Measurements from ENCODE around the gene HOXD10. TPM values are rescaled to one million over a fixed set of nuclear protein-coding genes. Genes with fewer than 3 reads are reported as not detected.

Gene HOXD10
- total and polyA plus RNA-seq, 4 donors = not detected

- Histone ChIP-seq H3K9ac (ENCODE audit: low read depth in 1 of 2, low read length in 2 of 2) (no peak overlapping the region), H3K4me1 (ENCODE audit: control insufficient read depth in 4 of 4, insufficient read depth in 4 of 4, low read length in 3 of 4) (peaks cover 0 to 14% (median 4%) of the 10 kb centered on the region in 4 donors), H3K36me3 (ENCODE audit: control insufficient read depth in 4 of 4, insufficient read depth in 3 of 4, low read depth in 1 of 4, low read length in 3 of 4) (no peaks in the 10 kb centered on the region), H3K27ac (ENCODE audit: low read depth in 1 of 2, low read length in 2 of 2) (no peak overlapping the region), H3K27me3 (ENCODE audit: control insufficient read depth in 4 of 4, insufficient read depth in 4 of 4, low read length in 3 of 4) (peaks cover 19 to 45% (median 36%) of the 10 kb centered on the region in 4 donors), H3K4me3 (ENCODE audit: low read depth in 1 of 3, low read length in 3 of 3) (no peak overlapping the region), H3K9me3 (ENCODE audit: control insufficient read depth in 4 of 4, low read length in 3 of 4) (no peaks in the 10 kb centered on the region)
- WGBS = 13% methylated on average over 4 of the region's 4 CpGs
- no peak for DNase-seq (ENCODE audit: low spot score)
- TF ChIP-seq SP1 (IDR thresholded peaks at IDR 0.05) (no peak), GABPA (IDR thresholded peaks at IDR 0.05 in 1 of 2, conservative IDR thresholded peaks at IDR 0.05 in 1 of 2) (no peak), NR2F2 (IDR thresholded peaks at IDR 0.05) (no peak), RAD21 (IDR thresholded peaks at IDR 0.05) (no peak), HNF4G (IDR thresholded peaks at IDR 0.05) (no peak), ATF3 (IDR thresholded peaks at IDR 0.05) (no peak), ZBTB33 (IDR thresholded peaks at IDR 0.05) (no peak), TAF1 (conservative IDR thresholded peaks at IDR 0.05) (no peak), HNF4A (conservative IDR thresholded peaks at IDR 0.05) (no peak), EGR1 (IDR thresholded peaks at IDR 0.05; ENCODE audit: low read depth in 2 of 2) (no peak), FOXA2 (IDR thresholded peaks at IDR 0.05) (no peak), MAX (IDR thresholded peaks at IDR 0.05) (no peak), REST (IDR thresholded peaks at IDR 0.05) (no peak)
Measured at GRCh38 chr2:176109946-176110345, 6.6 kb upstream of the HOXD10 start.

GRCh38 chr2:176110415-176111308 lies 5.9 kb upstream of the HOXD10 start:
- H3K27me3 ChIP-seq (ENCODE audit: control insufficient read depth in 4 of 4, insufficient read depth in 4 of 4, low read length in 3 of 4) = peaks cover 14 to 38% (median 34%) of the 10 kb centered on the region in 4 donors
- H3K4me3 ChIP-seq (ENCODE audit: low read depth in 1 of 3, low read length in 3 of 3) = no peak overlapping the region
- no peak overlapping the region for H3K27ac ChIP-seq (ENCODE audit: low read depth in 1 of 2, low read length in 2 of 2)
- no peaks in the 10 kb centered on the region for H3K36me3 ChIP-seq (ENCODE audit: control insufficient read depth in 4 of 4, insufficient read depth in 3 of 4, low read depth in 1 of 4, low read length in 3 of 4)
- TF ChIP-seq FOXA1 (IDR thresholded peaks at IDR 0.05) (no peak), NR2F2 (IDR thresholded peaks at IDR 0.05) (peak; percentile 11)
- H3K9me3 ChIP-seq (ENCODE audit: control insufficient read depth in 4 of 4, low read length in 3 of 4) = no peaks in the 10 kb centered on the region
- WGBS = 17% methylated on average over 7 of the region's 7 CpGs
- DNase-seq (ENCODE audit: low spot score) = no peak
- H3K4me1 ChIP-seq (ENCODE audit: control insufficient read depth in 4 of 4, insufficient read depth in 4 of 4, low read length in 3 of 4) = peaks cover 0 to 14% (median 4%) of the 10 kb centered on the region in 4 donors
- H3K9ac ChIP-seq (ENCODE audit: low read depth in 1 of 2, low read length in 2 of 2) = no peak overlapping the region
